Activated naive CD4-positive, alpha-beta T cell (primary cell): Measurements from ENCODE around the gene ASPM.

ENCODE experiments used
- DNase-seq, 4 experiments: peaks; one replicate each; lab custom pipeline; 2025; lab: John Stamatoyannopoulos, UW

Gene ASPM, protein sequence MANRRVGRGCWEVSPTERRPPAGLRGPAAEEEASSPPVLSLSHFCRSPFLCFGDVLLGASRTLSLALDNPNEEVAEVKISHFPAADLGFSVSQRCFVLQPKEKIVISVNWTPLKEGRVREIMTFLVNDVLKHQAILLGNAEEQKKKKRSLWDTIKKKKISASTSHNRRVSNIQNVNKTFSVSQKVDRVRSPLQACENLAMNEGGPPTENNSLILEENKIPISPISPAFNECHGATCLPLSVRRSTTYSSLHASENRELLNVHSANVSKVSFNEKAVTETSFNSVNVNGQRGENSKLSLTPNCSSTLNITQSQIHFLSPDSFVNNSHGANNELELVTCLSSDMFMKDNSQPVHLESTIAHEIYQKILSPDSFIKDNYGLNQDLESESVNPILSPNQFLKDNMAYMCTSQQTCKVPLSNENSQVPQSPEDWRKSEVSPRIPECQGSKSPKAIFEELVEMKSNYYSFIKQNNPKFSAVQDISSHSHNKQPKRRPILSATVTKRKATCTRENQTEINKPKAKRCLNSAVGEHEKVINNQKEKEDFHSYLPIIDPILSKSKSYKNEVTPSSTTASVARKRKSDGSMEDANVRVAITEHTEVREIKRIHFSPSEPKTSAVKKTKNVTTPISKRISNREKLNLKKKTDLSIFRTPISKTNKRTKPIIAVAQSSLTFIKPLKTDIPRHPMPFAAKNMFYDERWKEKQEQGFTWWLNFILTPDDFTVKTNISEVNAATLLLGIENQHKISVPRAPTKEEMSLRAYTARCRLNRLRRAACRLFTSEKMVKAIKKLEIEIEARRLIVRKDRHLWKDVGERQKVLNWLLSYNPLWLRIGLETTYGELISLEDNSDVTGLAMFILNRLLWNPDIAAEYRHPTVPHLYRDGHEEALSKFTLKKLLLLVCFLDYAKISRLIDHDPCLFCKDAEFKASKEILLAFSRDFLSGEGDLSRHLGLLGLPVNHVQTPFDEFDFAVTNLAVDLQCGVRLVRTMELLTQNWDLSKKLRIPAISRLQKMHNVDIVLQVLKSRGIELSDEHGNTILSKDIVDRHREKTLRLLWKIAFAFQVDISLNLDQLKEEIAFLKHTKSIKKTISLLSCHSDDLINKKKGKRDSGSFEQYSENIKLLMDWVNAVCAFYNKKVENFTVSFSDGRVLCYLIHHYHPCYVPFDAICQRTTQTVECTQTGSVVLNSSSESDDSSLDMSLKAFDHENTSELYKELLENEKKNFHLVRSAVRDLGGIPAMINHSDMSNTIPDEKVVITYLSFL (N-terminal part only)

DNA sequence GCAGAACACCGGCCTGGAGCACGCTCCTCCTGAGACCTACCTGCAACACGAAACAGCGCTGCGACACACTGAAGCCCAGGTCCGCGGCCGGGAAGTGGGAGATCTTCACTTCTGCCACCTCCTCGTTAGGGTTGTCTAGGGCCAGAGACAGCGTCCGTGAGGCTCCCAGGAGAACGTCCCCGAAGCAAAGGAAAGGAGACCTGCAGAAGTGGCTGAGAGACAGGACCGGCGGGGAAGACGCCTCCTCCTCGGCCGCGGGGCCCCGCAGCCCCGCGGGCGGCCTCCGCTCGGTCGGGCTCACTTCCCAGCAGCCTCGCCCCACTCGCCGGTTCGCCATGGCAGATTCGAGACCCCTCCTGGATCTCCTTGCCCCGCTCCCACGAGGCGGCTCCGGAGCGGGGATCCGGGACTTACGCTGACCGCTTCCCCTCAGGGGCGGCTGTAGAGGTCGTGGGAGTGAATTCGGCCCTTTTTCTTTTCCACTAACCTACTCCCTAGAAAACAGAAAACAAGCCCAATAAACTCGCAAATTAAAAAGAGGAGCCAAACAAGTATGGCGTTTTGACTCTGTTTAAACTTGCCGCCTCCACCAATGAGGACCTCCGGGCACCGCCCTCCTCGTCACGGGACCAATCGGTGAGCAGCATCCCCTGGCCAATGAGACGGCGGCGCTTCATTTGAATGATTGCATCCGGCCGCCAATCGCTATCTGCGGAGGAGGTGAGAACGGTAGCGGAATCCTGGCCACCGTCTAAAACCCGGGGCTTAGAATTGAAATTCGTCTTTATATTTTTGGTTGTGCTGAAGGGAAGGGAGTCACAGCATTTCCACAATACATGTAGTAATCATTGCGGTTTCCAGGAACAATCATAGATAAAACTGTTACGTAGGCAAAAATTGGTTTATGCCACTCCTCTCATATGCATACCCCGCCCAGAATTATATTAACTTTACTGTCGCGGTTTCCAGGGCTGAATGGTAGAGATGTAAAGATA lies at the start of gene ASPM:
Gene ASPM (minus strand): TSS at position 569 of the 995 bp plus-strand sequence. CDS start 232 bp downstream, at position 337.
- DNase-seq = peak; percentile 68 to 90 (median 82)

DNA sequence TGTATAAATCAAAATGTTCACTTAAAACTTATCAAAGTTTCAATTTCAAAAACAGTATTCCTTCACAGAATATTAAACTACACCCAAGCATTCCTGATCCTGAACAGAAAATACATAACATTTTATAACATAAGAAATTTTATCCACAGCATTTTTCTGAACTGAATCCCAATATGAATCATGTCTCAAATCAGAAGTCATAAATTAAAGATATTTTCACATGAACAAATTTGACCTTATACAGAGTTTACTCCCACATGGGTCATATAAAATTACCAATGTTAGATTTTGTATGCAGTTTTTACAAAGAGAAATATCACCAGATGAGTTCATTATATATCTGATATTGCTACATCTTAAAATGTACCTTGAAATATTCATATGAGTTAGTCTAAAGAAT lies 48.6 kb upstream of the ASPM start:
- DNase-seq = no peak

DNA sequence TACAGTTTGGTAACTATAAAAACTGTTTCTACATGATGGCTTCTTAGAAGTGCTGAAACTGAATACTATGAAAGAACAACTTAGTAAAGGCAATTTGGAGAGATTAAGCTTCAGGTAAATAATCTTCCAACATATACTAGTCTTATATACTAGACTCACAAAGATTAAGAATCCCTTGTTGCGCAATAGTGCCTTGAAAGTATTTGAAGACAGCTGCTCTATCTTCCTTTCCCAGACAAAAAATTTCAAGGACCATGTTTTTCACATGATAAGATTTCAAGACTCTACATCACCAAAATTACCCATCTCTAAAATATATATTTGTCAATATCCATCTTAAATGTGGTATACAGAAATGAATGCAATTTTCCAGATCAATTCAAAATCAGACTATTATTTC lies 37.7 kb upstream of the ASPM start:
- DNase-seq = no peak

DNA sequence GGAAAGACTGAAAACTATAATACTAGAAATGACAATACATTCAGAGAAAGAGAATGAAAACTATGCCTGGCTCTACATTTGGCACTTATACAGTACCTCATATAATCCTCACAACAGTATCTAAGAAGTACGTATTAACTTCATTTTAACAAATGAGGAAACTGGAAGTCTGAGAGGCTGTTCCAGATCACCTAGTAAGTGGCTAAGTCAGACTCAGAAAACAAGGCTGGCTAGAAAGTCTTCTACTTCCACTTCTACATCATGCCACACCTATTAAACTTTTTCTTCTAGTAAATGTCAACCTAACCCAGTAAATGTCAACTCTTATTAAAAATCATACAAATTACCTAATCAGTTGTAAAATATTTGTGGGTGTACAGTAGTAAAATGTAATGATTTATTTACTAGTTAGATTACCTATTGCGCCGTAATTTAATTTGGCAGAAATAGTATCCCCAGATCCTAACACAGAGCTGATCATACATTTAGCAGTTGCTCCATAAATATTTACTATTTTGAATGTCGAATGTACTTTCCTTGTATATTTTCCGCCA lies 36.8 kb upstream of the ASPM start:
- DNase-seq = no peak

DNA sequence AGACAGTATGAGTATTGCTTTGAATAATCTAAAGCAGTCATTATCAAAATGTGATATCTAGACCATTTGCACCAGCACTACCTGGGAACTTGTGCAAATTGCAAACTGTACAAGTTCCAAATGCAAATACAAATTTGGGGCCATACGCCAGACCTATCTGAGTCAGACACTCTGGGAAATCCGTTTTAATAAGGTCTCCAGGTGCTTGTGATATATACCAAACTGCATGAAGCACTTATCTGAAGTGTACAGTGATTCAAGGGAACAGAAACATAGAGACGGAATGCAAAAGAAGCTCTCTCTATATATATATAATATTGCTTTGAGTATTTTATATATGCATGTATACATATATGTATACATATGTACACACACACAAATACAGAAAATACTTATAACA lies 36.2 kb upstream of the ASPM start:
- no peak for DNase-seq

DNA sequence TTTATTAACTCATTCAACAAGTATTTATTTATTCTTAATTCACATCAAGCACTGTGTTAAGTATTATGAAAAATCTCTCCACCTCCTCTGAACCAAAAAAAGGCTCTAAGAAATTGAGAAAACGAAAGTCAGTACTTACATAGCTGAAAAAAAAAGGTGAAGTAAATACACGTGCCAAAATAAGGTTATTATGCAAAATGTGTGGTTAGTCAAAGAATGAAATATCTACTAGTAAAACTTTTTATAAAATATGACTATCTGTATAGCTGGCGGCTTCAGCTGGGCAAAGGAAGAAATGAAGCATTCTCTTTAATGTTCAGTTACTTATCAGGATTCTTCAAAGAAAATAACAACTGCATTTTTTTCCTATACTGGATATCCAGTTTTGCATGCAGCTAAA lies 35.5 kb upstream of the ASPM start:
- no peak for DNase-seq

DNA sequence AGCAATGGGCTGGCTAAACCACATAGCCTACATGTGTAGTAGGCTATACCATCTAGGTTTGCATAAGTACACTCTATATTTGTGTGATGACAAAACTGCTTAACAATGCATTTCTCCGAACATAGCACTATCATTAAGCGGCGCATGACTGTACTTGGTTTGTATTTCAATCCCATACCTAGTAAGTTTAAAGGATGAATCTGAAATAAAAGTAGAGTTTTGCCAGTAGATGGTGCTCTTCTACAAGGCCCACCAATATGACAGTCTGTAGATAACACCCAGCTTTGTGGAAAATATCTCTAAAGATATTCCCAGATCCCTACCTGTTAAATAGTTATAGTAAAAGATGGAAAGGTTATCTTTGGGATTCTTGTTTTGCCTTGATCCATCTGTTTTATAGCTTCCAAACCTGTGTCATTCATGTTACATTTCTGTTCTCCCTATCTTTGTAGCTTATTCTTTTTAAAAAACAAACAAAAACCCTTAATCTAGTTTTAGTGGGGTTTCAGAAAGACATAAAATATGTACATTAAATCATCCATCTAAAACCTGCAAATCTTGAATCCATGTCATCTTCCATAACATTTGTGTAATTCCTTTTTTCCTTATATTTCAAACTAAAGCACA lies 33.9 kb upstream of the ASPM start:
- no peak for DNase-seq

DNA sequence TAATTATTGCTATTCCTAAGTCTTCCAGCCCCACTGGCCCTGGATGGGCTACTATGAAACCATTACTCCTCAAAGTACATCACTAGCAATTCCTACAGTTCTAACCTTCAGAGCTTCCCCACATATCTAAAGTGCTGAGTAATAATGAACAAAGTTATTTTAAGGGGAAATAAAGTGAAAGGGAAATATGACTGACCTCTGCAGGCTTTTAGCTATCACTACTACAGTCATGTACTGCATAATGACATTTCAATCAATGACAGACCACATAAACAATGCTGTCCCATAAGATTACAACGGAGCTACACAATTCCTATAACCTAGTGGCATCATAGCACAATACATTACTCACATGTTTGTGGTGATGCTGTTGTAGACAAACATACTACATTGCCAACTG lies 32.5 kb upstream of the ASPM start:
- DNase-seq = no peak

DNA sequence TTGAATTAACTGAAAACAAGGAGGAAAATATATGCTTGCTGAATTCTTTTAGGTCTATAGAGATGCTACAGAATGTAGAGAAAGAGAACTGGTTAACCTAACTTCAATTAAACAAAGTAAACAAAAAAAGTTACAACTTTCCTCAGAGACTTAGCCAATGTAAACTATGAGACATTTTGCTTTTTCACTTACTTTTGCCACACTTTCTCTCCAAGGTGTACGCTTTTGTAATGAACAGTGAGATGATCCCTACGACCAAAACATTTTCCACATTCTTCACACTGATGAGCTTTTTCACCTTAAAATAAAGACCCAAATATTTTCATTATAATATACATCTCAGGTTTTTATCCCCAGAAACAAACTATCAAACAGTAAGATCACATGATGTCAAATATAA lies 28.3 kb upstream of the ASPM start:
- DNase-seq = no peak

DNA sequence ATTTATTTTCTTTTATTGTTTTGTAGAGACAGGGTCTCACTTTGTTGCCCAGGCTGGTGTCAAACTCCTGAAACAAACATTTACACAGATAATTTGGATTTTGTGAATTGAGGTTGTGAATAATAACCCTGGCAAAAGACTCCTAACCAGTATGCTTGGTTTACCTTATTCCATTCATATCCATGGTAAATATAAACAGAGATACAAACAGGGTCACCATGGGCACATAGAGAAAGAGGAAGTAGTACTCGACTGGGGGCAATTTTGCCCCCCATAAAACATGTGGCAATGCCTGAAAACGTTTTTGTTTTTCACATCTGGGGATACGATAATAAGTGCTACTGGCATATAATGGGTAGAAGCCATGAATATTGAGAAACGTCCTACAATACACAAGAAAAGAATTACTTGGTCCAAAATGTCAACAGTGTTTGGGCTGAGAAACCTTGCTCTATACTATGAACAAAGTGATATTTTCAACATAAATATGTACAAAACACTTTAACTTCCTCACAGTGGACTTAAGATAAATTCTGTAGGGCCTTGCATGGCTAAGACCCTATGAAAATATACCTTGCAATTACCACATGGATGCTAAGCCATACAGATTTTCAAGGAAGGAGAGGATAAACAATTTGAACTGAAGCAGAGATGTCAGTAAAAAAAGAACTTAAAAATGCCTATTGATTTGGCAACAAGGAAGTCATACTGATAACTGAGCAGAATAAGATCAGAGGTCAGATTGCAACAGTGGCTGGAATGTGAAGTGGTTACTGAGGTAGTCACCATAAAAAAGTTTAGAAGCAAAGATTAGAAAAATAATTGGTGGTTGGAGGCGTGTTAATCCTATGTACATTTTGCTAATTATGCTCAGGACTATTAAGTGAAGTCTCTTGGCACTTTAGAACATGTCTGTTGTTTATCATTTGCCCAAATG lies 27.4 kb upstream of the ASPM start:
- DNase-seq = no peak

DNA sequence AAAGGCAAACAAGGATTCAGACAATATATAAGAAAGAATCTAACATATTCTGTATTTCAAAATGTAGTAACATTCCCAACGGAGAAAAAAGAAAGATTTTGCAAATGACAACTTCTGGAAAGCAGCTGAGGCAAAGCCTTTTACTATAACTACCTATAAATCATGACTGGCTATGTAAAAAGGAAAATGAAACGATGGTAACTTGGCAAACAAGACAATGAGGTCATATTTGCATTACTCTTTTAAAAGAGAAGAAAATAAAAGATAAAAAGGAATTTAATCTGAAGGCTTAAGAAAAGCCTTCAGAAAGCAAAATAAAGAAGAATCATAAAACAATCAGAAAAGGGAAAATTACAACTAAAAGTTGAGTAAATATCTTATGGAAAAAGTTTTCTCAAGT lies 25.1 kb upstream of the ASPM start:
- no peak for DNase-seq

DNA sequence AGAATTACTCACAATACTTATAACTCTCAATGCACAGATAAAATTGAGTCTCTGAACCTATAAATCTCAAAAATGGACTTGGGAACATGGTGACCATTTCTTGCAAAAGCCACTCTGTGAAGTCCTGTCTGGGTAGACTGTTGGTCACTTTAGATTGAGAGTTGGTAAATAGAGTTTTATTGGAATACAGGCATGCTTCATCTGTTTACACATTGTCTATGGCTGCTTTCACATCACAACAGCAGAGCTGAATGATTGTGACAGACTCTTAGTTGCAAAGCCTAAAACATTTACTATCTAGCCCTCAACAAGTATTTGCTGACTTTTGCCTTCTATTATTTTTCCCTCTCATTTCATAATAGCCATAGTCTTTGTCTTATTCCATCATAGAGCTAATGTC lies 24.1 kb upstream of the ASPM start:
- no peak for DNase-seq

DNA sequence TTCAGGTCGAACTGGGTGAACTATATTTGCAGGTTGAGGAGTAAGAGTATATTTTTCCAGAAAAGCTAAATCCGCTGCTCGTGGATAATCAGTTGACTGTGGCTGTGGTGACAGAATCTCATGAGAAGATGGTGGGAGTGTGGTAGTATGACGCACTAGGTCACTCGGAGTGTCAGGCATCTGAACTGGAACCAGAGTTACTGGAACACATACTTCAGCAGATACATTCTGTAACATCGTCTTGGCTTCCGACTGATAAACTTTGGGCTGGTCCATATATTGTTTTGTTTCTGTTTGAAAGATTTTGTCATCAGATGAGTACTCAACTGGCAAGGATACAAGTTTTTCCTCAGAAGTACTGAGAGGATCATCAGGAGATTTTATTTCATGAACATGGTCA lies 13.0 kb upstream of the ASPM start:
- DNase-seq = no peak

DNA sequence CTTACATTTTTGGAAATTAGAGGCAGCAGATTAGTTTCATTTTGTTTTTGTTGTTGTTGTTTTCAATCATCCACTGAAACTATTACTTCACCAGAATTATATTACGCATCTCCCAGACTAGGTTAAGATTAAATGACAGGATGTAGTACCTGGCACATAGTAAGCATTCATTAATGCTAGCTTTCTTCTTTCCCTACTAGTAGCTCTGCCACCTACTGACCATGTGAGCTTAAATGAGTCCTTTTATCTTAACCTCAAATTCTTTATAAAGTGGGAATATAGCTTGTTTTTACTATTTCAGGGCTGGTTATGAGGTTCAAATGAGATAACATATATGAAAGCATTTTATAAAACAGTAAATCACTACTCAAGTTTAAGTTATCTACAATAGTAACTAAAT lies 10.2 kb upstream of the ASPM start:
- no peak for DNase-seq

DNA sequence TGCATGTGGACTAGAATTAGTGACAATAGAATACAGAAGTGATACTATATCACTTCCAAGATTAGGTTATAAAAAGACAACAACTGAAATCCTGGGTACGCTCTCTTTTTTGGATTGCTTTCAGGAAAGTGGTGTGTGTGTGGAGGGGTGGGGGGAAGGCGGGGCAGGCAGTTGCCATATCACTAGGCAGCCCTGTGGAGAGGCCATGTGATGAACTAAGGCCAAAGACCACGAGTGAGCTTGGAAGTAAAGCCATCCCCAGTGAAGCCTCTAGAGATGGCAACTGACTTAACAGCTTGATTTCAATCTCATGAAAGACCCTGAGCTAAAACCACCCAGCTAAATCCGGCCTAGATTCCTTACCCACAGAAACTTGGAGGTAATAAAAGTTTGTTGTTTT lies 6.2 kb upstream of the ASPM start:
- DNase-seq = no peak

DNA sequence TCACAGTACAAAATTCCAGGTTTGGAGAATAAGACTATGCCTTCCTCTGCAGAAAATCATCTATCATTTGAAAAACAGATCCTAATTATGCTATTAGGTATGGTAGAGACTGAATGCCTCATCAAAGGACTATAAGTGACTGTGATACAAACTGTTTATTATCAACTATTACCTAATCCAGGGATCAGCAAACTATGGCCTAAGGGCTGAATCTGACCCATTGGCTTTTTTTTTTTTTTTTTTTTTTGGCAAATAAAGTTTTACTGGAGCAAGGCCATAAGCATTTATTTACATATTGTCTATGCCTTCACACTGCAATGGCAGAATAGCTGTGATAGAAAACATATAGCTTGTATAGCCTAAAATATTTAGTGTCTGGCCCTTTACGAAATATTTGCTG lies 4.7 kb upstream of the ASPM start:
- DNase-seq = no peak

DNA sequence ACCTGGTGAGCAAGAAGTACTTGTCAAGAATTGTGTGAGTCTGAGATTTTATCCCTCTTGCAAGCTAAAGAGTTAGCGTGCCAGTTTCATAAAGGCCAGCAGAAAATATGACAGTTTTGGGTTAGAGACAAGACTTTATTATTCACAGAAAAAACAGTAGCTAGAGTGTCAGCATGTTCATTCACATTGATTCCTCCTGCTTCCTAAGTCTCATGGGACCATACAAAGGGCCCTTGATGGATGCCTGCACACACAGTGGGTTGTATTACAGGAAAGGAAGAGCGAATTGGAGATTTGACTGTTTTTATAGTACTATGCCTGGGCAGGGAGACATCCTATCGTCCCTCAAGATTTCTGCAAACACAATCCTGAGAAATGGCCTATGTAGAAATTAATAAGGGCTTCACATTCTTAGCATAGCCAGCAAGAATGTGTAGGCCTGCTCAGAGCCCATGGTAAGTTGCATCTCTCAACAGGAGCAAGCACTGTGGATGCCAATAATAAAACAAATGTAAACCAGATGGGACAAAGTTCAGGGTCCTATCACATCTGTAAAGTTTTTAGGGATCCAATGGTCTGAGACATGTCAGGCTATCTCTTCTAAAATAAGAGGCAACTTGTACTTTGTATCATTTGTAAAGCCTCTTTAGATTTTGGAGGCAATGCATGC lies 4.0 kb upstream of the ASPM start:
- no peak for DNase-seq

DNA sequence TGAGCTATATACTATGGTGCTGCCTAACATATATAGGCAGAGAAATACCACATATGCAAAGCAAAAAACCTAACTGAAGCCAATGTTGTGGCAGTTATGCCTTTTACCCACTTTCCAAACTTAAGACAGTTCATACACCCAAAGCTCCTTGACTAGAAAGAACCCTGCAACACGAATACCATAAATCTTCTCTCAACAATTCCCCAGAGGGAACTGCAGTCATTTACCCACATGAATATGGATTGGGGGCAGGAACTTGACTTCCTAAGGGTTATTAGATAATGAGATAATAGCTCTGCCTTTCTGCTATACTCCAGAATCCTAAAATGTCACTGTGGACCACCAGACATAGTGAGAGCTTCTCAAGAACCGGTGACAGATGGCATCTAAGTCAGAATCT lies 2.9 kb upstream of the ASPM start:
- no peak for DNase-seq
